PC-3 (cell line): ENCODE data around the gene ZNF574.

Experiments
- CTCF ChIP-seq: fragments of 300-600 bp; sonication (generic); conservative IDR thresholded peaks from 2 replicates; pipeline ENCODE4 v1.5.1; 2017; ENCODE audit warnings: antibody characterized with exemption, low read depth, mild to moderate bottlenecking, low read length
- EZH2 ChIP-seq: fragments of 300-600 bp; sonication (generic); IDR thresholded peaks from one replicate; pipeline ENCODE4 v1.6.1; 2017; ENCODE audit warnings: antibody characterized with exemption, mild to moderate bottlenecking, low read length; ENCODE audit not compliant: unreplicated experiment

DNA sequence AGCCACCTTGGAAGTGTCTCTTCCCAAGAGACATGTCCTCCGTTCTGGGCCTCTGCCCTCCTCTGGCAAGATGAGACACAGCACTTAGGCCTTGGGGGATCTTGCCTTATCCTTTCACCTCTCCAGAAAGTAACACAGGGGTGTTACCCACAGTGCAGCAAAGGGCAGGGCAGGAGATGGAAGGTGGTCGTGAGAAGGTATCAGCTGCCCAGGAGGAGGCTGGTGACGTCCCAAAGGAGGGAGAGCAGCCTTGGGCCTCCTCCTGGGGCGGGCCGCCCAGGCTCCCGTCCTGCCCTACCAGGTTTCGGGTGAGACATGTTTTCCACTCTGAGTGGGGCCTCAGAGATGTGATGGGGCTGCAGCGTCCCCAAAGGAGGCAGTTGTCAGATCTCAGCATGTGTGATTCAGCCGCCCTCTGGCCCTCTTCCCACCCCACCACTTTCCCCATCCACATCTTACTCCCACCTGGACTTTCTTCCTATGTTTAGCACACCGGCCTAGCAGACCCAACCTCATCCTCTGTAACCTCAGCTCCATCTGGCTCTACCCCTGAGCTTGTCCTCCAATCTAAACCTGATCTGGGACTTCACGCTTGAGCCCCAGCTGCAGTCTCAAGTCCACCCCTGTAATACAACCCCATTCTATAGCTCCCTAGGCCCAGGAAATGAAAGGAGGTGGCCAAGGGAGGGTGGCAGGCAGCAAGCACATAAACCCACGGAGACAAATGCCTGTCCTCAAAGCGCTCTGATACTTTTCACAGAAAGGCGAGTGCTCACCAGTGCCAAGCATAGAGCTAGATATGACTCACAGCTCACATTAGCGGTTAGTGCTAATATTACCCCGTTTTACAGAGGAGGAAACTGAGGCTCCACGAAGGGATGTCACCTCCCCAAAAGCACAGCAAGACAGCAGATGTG, 47.0 kb downstream of the ZNF574 start:
- TF ChIP-seq CTCF (no peak), EZH2 (no peak)
